Endothelial cell of umbilical vein (primary cell): Measurements from ENCODE around the gene SPSB2. TPM values are rescaled to one million over a fixed set of nuclear protein-coding genes. Genes with fewer than 3 reads are reported as not detected.

Experiments used
- BruUV-seq: library from RNA; stranded (reverse); fragments of 400-500 nt; replicated peaks from 2 replicates; lab custom pipeline; 2021; lab: Mats Ljungman, UMichigan
- CTCF ChIA-PET: fragments of 300-600, 350-600 bp; sonication (Branson Sonifier 250); formaldehyde crosslinking; loops from one replicate; lab custom pipeline; 2021; ENCODE audit warnings: antibody characterized with exemption, inconsistent platforms; lab: Charles Lee
- POLR2A ChIA-PET: fragments of 300-600, 350-600 bp; sonication (Branson Sonifier 250); formaldehyde crosslinking; loops from one replicate; lab custom pipeline; 2021; ENCODE audit warnings: antibody characterized with exemption, inconsistent platforms; lab: Charles Lee
- DNase-seq: peaks from one replicate; pipeline ENCODE4 v3.0.0-alpha.2; 2011; ENCODE audit warnings: low read depth, low spot score
- FAIRE-seq: peaks from 2 replicates; lab custom pipeline; 2011; peaks lifted over from hg19 to GRCh38; lab: Jason Lieb, UNC
- H2AFZ ChIP-seq: 2 replicates; pipeline ENCODE4 v1.6.0; 2012; ENCODE audit warnings: low read depth, low read length, control low read depth, inconsistent platforms
- H3K27ac ChIP-seq: 2 replicates; pipeline ENCODE4 v1.5.1; 2011; ENCODE audit warnings: low read depth, mild to moderate bottlenecking, control low read depth, low read length, moderate library complexity; ENCODE audit not compliant: insufficient read depth
- H3K27me3 ChIP-seq, 2 experiments: 2 replicates each; pipeline versions ENCODE4 v1.6.0 to v1.6.1; 2011; ENCODE audit warnings: low read length in 2 of 2, mixed read lengths in 1 of 2; ENCODE audit not compliant: control insufficient read depth in 2 of 2, insufficient read depth in 2 of 2
- H3K36me3 ChIP-seq, 2 experiments: 2 replicates in 1 of 2; 3 replicates in 1 of 2; pipeline ENCODE4 v1.5.1; 2011; ENCODE audit warnings: low read length in 2 of 2, mild to moderate bottlenecking in 1 of 2, moderate library complexity in 1 of 2; ENCODE audit not compliant: control insufficient read depth in 2 of 2, insufficient read depth in 2 of 2; ENCODE audit errors: extremely low read depth in 1 of 2
- H3K4me1 ChIP-seq: 3 replicates; pipeline ENCODE4 v1.5.1; 2011; ENCODE audit warnings: mild to moderate bottlenecking, low read length; ENCODE audit not compliant: control insufficient read depth, insufficient read depth; ENCODE audit errors: extremely low read depth
- H3K4me2 ChIP-seq: 2 replicates; pipeline ENCODE4 v1.6.1; 2011; ENCODE audit warnings: low read length, control low read depth, mixed read lengths; ENCODE audit not compliant: insufficient read depth
- H3K4me3 ChIP-seq, 3 experiments: fragments of 200-600 bp in 1 of 3; sonication (generic), shearing (Covaris generic) in 1 of 3; replicated peaks in 1 of 3; 2 replicates each; pipeline ENCODE4 v1.5.1; 2011 to 2016; ENCODE audit warnings: control low read depth in 3 of 3, low read length in 3 of 3, mild to moderate bottlenecking in 2 of 3, inconsistent platforms in 1 of 3, low read depth in 1 of 3, moderate library complexity in 1 of 3; ENCODE audit not compliant: insufficient read depth in 1 of 3
- H3K79me2 ChIP-seq: 2 replicates; pipeline ENCODE4 v1.6.0; 2012; ENCODE audit warnings: low read length, inconsistent platforms; ENCODE audit not compliant: control insufficient read depth, insufficient read depth
- H3K9ac ChIP-seq: replicated peaks from 2 replicates; pipeline ENCODE3; 2011; ENCODE audit warnings: low read length, control low read depth; ENCODE audit not compliant: insufficient read depth; ENCODE audit errors: extremely low read depth
- H3K9me1 ChIP-seq: replicated peaks from 3 replicates; pipeline ENCODE4 v1.6.0; 2011; ENCODE audit warnings: mild to moderate bottlenecking, low read length; ENCODE audit not compliant: control insufficient read depth, insufficient read depth; ENCODE audit errors: extremely low read depth
- H3K9me3 ChIP-seq: replicated peaks from 2 replicates; pipeline ENCODE4 v1.5.1; 2012; ENCODE audit warnings: low read length, inconsistent platforms; ENCODE audit not compliant: control insufficient read depth, insufficient read depth
- H4K20me1 ChIP-seq: replicated peaks from 2 replicates; pipeline ENCODE3; 2011; ENCODE audit warnings: mild to moderate bottlenecking, low read length; ENCODE audit not compliant: control insufficient read depth, insufficient read depth; ENCODE audit errors: extremely low read depth
- EZH2 ChIP-seq: IDR thresholded peaks from 2 replicates; pipeline ENCODE4 v1.6.1; 2012; ENCODE audit warnings: borderline replicate concordance, low read depth, mild to moderate bottlenecking, moderate library complexity, low read length, inconsistent platforms; ENCODE audit not compliant: severe bottlenecking
- FOS ChIP-seq: IDR thresholded peaks from 2 replicates; pipeline ENCODE4 v1.6.1; 2011; ENCODE audit warnings: mild to moderate bottlenecking, low read length, moderate library complexity, borderline replicate concordance; ENCODE audit not compliant: insufficient read depth
- GATA2 ChIP-seq: IDR thresholded peaks from 2 replicates; pipeline ENCODE4 v1.7.0; 2011; ENCODE audit warnings: low read depth, mild to moderate bottlenecking, moderate library complexity, mixed read lengths, low read length; ENCODE audit not compliant: insufficient read length, insufficient read depth
- JUN ChIP-seq: IDR thresholded peaks from 2 replicates; pipeline ENCODE4 v1.6.1; 2011; ENCODE audit warnings: borderline replicate concordance, low read depth; ENCODE audit not compliant: insufficient read length, insufficient read depth
- MYC ChIP-seq: IDR thresholded peaks from one replicate; pipeline ENCODE4 v1.6.1; 2011; ENCODE audit warnings: mild to moderate bottlenecking, low read depth, low read length
- POLR2A ChIP-seq: IDR thresholded peaks from 2 replicates; pipeline ENCODE4 v1.6.1; 2012; ENCODE audit warnings: low read depth, mild to moderate bottlenecking, control low read depth, low read length
- POLR2AphosphoS5 ChIP-seq: IDR thresholded peaks from 2 replicates; pipeline ENCODE4 v1.6.1; 2012; ENCODE audit warnings: low read depth, mild to moderate bottlenecking, control low read depth, low read length, moderate library complexity; ENCODE audit not compliant: insufficient read depth
- dilution Hi-C: fragments of 300-500 bp; cut with MboI; formaldehyde crosslinking; loops from one replicate; pipeline ENCODE4 v1.15.0; 2019; ENCODE audit warnings: low sequenced_read_pairs; ENCODE audit not compliant: extremely low pct_ligation_motif_present
- intact Hi-C: fragments of 100-400 bp; cut with micrococcal nuclease; formaldehyde crosslinking; loops from one replicate; pipeline ENCODE4 v1.10.0; 2022
- polyA plus RNA-seq, 4 experiments: library from polyadenylated mRNA; depleted of rRNA in 3 of 4; stranded (reverse) in 3 of 4; unstranded in 1 of 4; fragments of >200 nt; gene quantifications; 2 replicates each; pipeline versions ENCODE4 v1.2.1 to v1.2.3, GENCODE V29; 2011 to 2012; ENCODE audit warnings: missing spikeins in 1 of 4
- total RNA-seq: library from RNA; stranded (reverse); gene quantifications from 2 replicates; pipeline ENCODE4 v1.2.3, GENCODE V29; 2021
- TF ChIP-seq, protein P1 (sequence below): IDR thresholded peaks from 2 replicates; pipeline ENCODE4 v1.6.1; 2011; ENCODE audit not compliant: insufficient read depth, insufficient read length
- TF ChIP-seq, protein P2 (sequence below), 2 donors: IDR thresholded peaks; 1 replicate in 1 of 2; 2 replicates in 1 of 2; pipeline ENCODE4 v1.5.1; 2011; ENCODE audit warnings: low read length in 2 of 2, mild to moderate bottlenecking in 2 of 2, moderate library complexity in 2 of 2, control low read depth in 1 of 2, inconsistent platforms in 1 of 2, low read depth in 1 of 2; ENCODE audit not compliant: insufficient read depth in 1 of 2; ENCODE audit errors: extremely low read depth in 1 of 2

Gene SPSB2
- total and polyA plus RNA-seq, 2 donors (not counting 3 experiments of a cell fraction or from before 2014, with no cell fraction given), result 3.8 to 6.9 TPM

DNA sequence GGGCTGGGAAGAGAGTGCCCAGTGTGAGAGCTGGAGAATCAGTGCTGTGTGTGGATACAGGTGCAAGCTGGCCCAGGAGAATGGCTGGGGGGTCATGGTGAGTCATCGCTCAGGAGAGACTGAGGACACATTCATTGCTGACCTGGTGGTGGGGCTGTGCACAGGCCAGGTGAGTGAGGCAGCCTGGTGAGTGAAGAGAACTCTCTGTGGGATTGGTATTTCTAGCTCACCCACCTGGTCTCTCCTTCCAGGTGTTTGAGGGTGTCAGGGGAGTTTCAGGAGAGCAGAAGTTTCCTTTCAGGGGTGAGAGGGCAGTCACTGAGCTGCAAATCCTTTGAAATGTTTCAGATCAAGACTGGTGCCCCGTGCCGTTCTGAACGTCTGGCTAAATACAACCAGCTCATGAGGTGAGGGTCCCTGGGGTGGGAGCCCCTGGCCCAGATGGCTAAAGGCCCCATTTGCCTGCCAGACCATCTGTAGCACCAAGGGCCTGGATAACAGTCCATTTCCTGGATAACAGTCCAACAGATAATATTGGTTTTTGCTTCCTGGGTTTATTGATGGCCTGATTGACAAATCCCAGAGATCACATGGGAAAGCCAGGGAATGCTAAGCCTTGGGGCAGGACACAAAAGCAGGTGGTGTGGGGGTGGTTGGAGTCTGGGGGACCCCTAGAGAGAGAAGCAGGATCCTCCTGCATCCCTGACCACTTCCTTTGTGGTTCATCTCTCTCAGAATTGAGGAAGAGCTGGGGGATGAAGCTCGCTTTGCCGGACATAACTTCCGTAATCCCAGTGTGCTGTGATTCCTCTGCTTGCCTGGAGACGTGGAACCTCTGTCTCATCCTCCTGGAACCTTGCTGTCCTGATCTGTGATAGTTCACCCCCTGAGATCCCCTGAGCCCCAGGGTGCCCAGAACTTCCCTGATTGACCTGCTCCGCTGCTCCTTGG, 49.2 kb upstream of the SPSB2 start:
- dilution Hi-C loops, result no loop called here
- Histone ChIP-seq H3K9me1 (no peaks in the 10 kb centered on the region), H4K20me1 (no peaks in the 10 kb centered on the region), H2AFZ (no peak overlapping the region), H3K36me3 (no peaks in the 10 kb centered on the region), H3K27me3 (no peaks in the 10 kb centered on the region), H3K4me2 (no peak overlapping the region), H3K27ac (no peak overlapping the region), H3K79me2 (peaks cover 8% of the 10 kb centered on the region), H3K4me3 (no peak overlapping the region), H3K9me3 (no peaks in the 10 kb centered on the region), H3K4me1 (peaks cover 29% of the 10 kb centered on the region), H3K9ac (no peak overlapping the region)
- POLR2A ChIA-PET, result no interaction called here
- no TSS peak for BruUV-seq
- CTCF ChIA-PET, result interaction anchor here (1.0 to 1.8 kb wide), 3 partner anchors 15 to 53 kb away, joined by 3 to 6 read pairs (median 6); no protein-coding TSS in a partner anchor
- no peak for TF ChIP-seq GATA2
- TF ChIP-seq POLR2A, result no peak
- no peak for TF ChIP-seq MYC
- TF ChIP-seq FOS, result no peak
- TF ChIP-seq, protein P1, sequence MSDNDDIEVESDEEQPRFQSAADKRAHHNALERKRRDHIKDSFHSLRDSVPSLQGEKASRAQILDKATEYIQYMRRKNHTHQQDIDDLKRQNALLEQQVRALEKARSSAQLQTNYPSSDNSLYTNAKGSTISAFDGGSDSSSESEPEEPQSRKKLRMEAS, result no peak
- no peak for TF ChIP-seq JUN
- no peak for TF ChIP-seq POLR2AphosphoS5
- TF ChIP-seq, protein P2, sequence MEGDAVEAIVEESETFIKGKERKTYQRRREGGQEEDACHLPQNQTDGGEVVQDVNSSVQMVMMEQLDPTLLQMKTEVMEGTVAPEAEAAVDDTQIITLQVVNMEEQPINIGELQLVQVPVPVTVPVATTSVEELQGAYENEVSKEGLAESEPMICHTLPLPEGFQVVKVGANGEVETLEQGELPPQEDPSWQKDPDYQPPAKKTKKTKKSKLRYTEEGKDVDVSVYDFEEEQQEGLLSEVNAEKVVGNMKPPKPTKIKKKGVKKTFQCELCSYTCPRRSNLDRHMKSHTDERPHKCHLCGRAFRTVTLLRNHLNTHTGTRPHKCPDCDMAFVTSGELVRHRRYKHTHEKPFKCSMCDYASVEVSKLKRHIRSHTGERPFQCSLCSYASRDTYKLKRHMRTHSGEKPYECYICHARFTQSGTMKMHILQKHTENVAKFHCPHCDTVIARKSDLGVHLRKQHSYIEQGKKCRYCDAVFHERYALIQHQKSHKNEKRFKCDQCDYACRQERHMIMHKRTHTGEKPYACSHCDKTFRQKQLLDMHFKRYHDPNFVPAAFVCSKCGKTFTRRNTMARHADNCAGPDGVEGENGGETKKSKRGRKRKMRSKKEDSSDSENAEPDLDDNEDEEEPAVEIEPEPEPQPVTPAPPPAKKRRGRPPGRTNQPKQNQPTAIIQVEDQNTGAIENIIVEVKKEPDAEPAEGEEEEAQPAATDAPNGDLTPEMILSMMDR (IDR thresholded peaks at IDR 0.05; ENCODE audit: extremely low read depth in 1 of 2, insufficient read depth in 1 of 2, low read depth in 1 of 2, low read length in 2 of 2), result no peak
- no peak for TF ChIP-seq EZH2
- intact Hi-C loops, result no loop called here
- no peak for DNase-seq
- FAIRE-seq, result no peak
